DND-41 (cell line): Measurements from ENCODE around the gene CBX5.
"Not testable (repeated sequence)": the region's sequence is repeated elsewhere in the genome, so short reads cannot be mapped to it uniquely, and the experiment has no call there.

Experiments
- ATAC-seq: fragments of 200-7000 bp; cut with Tn5 transposase; 3 replicates; pipeline ENCODE4 v1.9.1; 2021; ENCODE audit warnings: low read depth; ENCODE audit not compliant: insufficient read depth
- DNase-seq: peaks from one replicate; pipeline ENCODE4 v3.0.0-alpha.2; 2020
- H2AFZ ChIP-seq: 2 replicates; pipeline ENCODE4 v1.6.0; 2012; ENCODE audit warnings: low read depth, low read length
- H3K27ac ChIP-seq: 2 replicates; pipeline ENCODE4 v1.5.1; 2012; ENCODE audit warnings: low read length, inconsistent platforms
- H3K27me3 ChIP-seq: fragments of 200-600 bp; sonication (generic); 2 replicates; pipeline ENCODE4 v1.6.0; 2012; ENCODE audit warnings: low read length, mild to moderate bottlenecking, inconsistent platforms; ENCODE audit not compliant: insufficient read depth, poor library complexity
- H3K36me3 ChIP-seq: 2 replicates; pipeline ENCODE4 v1.5.1; 2012; ENCODE audit warnings: low read length, inconsistent platforms; ENCODE audit not compliant: insufficient read depth
- H3K4me1 ChIP-seq: 2 replicates; pipeline ENCODE4 v1.5.1; 2012; ENCODE audit warnings: mild to moderate bottlenecking, low read length; ENCODE audit not compliant: insufficient read depth
- H3K4me2 ChIP-seq: 2 replicates; pipeline ENCODE4 v1.6.0; 2012; ENCODE audit warnings: mild to moderate bottlenecking, moderate library complexity, low read length, inconsistent platforms; ENCODE audit not compliant: insufficient read depth
- H3K4me3 ChIP-seq, 2 experiments: fragments of 200-600 bp in 1 of 2; shearing (Covaris generic) in 1 of 2; 2 replicates each; pipeline ENCODE4 v1.5.1; 2012 to 2016; ENCODE audit warnings: inconsistent platforms in 2 of 2, low read length in 2 of 2, mild to moderate bottlenecking in 2 of 2, low read depth in 1 of 2, moderate library complexity in 1 of 2
- H3K79me2 ChIP-seq: 2 replicates; pipeline ENCODE4 v1.6.0; 2012; ENCODE audit warnings: low read length, inconsistent platforms; ENCODE audit not compliant: insufficient read depth
- H3K9ac ChIP-seq: 2 replicates; pipeline ENCODE4 v1.6.0; 2012; ENCODE audit warnings: low read depth, mild to moderate bottlenecking, inconsistent platforms, low read length, moderate library complexity
- H3K9me3 ChIP-seq: 2 replicates; pipeline ENCODE4 v1.5.1; 2012; ENCODE audit warnings: low read length, moderate library complexity, mild to moderate bottlenecking, inconsistent platforms; ENCODE audit not compliant: insufficient read depth, severe bottlenecking
- H4K20me1 ChIP-seq: 2 replicates; pipeline ENCODE4 v1.6.0; 2012; ENCODE audit warnings: low read length; ENCODE audit not compliant: insufficient read depth
- EZH2 ChIP-seq: IDR thresholded peaks from 3 replicates; pipeline ENCODE4 v1.6.1; 2012; ENCODE audit warnings: borderline replicate concordance, low read depth, mild to moderate bottlenecking, moderate library complexity, low read length, inconsistent platforms; ENCODE audit not compliant: severe bottlenecking
- TF ChIP-seq, protein P1 (sequence below): IDR thresholded peaks from 2 replicates; pipeline ENCODE4 v1.5.1; 2012; ENCODE audit warnings: borderline replicate concordance, low read length, moderate library complexity, mild to moderate bottlenecking; ENCODE audit not compliant: poor library complexity, severe bottlenecking; ENCODE audit errors: extremely low read depth

Gene CBX5

GRCh38 chr12:54195737-54196347, 84.1 kb downstream of the CBX5 start:
- no peak overlapping the region for H3K9ac ChIP-seq
- H3K4me2 ChIP-seq = no peak overlapping the region
- H3K79me2 ChIP-seq = no peaks in the 10 kb centered on the region
- H3K4me3 ChIP-seq = no peak overlapping the region
- no peaks in the 10 kb centered on the region for H3K9me3 ChIP-seq
- ATAC-seq (no peak), DNase-seq (no peak)
- peaks cover 40% of the 10 kb centered on the region for H3K27me3 ChIP-seq
- H3K27ac ChIP-seq = no peak overlapping the region
- peaks cover 10% of the 10 kb centered on the region; the same call in 1 of the 2 replicates for H3K4me1 ChIP-seq
- H2AFZ ChIP-seq = no peak overlapping the region
- H3K36me3 ChIP-seq = no peaks in the 10 kb centered on the region
- no peaks in the 10 kb centered on the region for H4K20me1 ChIP-seq
- TF ChIP-seq, protein P1, sequence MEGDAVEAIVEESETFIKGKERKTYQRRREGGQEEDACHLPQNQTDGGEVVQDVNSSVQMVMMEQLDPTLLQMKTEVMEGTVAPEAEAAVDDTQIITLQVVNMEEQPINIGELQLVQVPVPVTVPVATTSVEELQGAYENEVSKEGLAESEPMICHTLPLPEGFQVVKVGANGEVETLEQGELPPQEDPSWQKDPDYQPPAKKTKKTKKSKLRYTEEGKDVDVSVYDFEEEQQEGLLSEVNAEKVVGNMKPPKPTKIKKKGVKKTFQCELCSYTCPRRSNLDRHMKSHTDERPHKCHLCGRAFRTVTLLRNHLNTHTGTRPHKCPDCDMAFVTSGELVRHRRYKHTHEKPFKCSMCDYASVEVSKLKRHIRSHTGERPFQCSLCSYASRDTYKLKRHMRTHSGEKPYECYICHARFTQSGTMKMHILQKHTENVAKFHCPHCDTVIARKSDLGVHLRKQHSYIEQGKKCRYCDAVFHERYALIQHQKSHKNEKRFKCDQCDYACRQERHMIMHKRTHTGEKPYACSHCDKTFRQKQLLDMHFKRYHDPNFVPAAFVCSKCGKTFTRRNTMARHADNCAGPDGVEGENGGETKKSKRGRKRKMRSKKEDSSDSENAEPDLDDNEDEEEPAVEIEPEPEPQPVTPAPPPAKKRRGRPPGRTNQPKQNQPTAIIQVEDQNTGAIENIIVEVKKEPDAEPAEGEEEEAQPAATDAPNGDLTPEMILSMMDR = no peak
- TF ChIP-seq EZH2 = no peak

DNA sequence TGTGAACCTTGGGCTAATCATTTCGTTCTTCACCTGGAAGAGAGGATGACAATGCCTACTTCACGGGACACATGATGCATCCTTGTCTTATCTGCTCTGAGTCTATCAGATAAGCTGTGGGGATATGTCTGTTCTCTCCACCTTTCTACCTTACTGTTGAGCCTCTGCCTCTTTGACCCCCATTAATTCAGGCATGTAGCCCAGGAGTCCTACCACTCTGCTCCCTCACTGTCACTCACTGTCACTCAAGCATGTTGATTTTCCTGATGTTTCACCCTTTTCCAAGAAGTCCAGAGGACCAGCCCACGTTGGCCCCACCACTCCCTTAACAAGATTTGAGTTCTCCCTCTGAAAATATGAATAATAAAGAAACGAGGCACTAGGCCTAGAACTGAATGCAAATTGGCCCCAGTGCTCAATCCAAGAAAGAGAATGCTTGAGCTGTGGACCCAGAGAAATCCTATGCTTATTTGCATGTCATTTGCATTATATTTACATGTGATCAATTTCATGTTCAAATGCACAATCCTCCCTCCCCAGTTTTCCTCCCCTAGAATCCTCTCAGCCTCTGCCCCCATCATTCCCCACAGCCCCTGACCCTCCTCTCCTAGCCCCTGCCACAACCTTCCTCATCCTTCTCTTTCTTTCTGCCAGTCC, 84.7 kb downstream of the CBX5 start:
- H3K79me2 ChIP-seq = no peaks in the 10 kb centered on the region
- TF ChIP-seq EZH2 = no peak
- TF ChIP-seq, protein P1 = no peak
- no peak overlapping the region for H3K9ac ChIP-seq
- H3K27ac ChIP-seq = no peak overlapping the region
- DNase-seq = no peak
- H3K27me3 ChIP-seq = peaks cover 40% of the 10 kb centered on the region
- no peak overlapping the region for H3K4me2 ChIP-seq
- ATAC-seq = no peak
- no peaks in the 10 kb centered on the region for H4K20me1 ChIP-seq
- peaks cover 10% of the 10 kb centered on the region; the same call in 1 of the 2 replicates for H3K4me1 ChIP-seq
- H3K4me3 ChIP-seq = no peak overlapping the region
- no peaks in the 10 kb centered on the region for H3K36me3 ChIP-seq
- H2AFZ ChIP-seq = no peak overlapping the region
- H3K9me3 ChIP-seq = no peaks in the 10 kb centered on the region

DNA sequence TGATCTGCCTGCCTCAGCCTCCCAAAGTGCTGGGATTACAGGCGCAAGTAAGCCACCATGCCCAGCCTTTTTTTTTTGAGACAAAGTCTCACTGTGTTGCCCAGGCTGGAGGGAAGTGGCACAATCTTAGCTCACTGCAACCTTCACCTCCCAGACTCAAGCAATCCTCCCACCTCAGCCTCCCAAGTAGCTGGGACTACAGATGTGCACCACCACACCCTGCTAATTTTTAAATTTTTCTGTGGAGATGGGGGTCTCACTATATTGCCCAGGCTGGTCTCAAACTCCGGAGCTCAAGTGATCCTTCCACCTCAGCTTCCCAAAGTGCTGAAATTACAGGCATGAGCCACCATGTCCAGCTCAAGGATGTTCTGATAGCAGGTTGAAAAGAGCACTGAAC, 85.3 kb downstream of the CBX5 start:
- not testable (repeated sequence) for H4K20me1 ChIP-seq, H3K9me3 ChIP-seq, H3K4me2 ChIP-seq, DNase-seq, H3K27ac ChIP-seq, H3K4me3 ChIP-seq, H3K36me3 ChIP-seq, H3K9ac ChIP-seq, H3K79me2 ChIP-seq, ATAC-seq, H2AFZ ChIP-seq
- peaks cover 12% of the 10 kb centered on the region for H3K4me1 ChIP-seq
- peaks cover 40% of the 10 kb centered on the region for H3K27me3 ChIP-seq

DNA sequence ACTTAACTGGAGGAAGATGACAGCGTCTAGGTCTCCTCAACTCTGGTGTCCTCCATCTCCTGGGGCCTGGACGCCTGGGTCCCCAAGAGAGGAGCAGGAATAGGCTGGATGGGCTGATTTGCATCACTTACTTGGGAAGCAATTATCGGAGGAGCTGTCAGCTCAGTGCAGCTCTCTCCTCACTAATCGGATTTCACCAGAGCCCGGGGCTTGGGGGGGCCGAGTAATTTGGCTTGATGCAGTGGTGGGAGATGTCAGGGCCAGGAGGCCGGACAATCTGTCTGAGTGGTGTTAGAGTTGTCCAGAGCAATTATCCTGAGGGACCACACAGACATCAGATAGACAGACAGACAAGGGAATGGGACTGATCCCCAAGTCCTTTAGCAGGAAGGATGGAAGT, 86.5 kb downstream of the CBX5 start:
- no peak overlapping the region for H2AFZ ChIP-seq
- no peak overlapping the region for H3K4me2 ChIP-seq
- H3K9me3 ChIP-seq = no peaks in the 10 kb centered on the region
- TF ChIP-seq, protein P1 = no peak
- no peak for TF ChIP-seq EZH2
- no peaks in the 10 kb centered on the region for H4K20me1 ChIP-seq
- H3K79me2 ChIP-seq = no peaks in the 10 kb centered on the region
- no peak for DNase-seq
- no peak overlapping the region for H3K4me3 ChIP-seq
- no peak overlapping the region for H3K27ac ChIP-seq
- no peak overlapping the region for H3K9ac ChIP-seq
- ATAC-seq = no peak
- H3K27me3 ChIP-seq = peaks cover 40% of the 10 kb centered on the region
- H3K36me3 ChIP-seq = no peaks in the 10 kb centered on the region
- H3K4me1 ChIP-seq = peaks cover 18% of the 10 kb centered on the region
